Esophagus squamous epithelium (tissue), 4 donors: ENCODE data around the gene DENND1C.

ENCODE experiments used
- POLR2A ChIP-seq, 4 donors: fragments of 450-650 bp; IDR thresholded peaks; one replicate each; pipeline ENCODE4 v1.6.1; 2017; ENCODE audit warnings: antibody characterized with exemption in 4 of 4, mild to moderate bottlenecking in 4 of 4, moderate library complexity in 3 of 4
- TF ChIP-seq, protein P1 (sequence below), 6 experiments: fragments of 450-650 bp in 4 of 6; fragments of 200-600 bp in 2 of 6; sonication (generic) in 2 of 6; IDR thresholded peaks; one replicate each; pipeline ENCODE4 v1.5.1; 2016 to 2019; ENCODE audit warnings: antibody characterized with exemption in 6 of 6, mild to moderate bottlenecking in 4 of 6, moderate library complexity in 4 of 6

DNA sequence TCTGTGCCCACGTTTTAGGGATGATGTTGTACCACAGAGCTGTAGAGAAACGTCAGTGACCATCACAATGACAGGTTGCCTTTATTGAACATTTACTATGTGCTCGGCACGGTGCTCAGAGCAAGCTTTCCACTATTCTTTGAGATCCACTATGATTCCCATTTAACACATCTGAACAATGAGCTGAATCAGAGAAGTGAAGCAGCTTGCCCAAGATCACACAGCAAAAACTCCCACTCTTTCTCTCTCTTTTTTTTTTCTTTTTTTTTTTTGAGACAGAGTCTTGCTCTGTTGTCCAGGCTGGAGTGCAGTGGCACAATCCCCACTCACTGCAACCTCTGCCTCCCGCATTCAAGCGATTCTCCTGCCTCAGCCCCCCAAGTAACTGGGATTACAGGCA, 41.1 kb upstream of the DENND1C start:
- TF ChIP-seq, protein P1, sequence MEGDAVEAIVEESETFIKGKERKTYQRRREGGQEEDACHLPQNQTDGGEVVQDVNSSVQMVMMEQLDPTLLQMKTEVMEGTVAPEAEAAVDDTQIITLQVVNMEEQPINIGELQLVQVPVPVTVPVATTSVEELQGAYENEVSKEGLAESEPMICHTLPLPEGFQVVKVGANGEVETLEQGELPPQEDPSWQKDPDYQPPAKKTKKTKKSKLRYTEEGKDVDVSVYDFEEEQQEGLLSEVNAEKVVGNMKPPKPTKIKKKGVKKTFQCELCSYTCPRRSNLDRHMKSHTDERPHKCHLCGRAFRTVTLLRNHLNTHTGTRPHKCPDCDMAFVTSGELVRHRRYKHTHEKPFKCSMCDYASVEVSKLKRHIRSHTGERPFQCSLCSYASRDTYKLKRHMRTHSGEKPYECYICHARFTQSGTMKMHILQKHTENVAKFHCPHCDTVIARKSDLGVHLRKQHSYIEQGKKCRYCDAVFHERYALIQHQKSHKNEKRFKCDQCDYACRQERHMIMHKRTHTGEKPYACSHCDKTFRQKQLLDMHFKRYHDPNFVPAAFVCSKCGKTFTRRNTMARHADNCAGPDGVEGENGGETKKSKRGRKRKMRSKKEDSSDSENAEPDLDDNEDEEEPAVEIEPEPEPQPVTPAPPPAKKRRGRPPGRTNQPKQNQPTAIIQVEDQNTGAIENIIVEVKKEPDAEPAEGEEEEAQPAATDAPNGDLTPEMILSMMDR (IDR thresholded peaks at IDR 0.05): no peak
- TF ChIP-seq POLR2A (IDR thresholded peaks at IDR 0.05): no peak
